Gastrocnemius medialis (tissue), 4 donors: ENCODE measurements around the gene KCNJ4. TPM values are rescaled to one million over a fixed set of nuclear protein-coding genes. Genes with fewer than 3 reads are reported as not detected.

Source experiments
- ATAC-seq, 2 donors: fragments of 150-250 bp; one replicate each; pipeline ENCODE4 v1.9.1; 2016
- DNase-seq, 2 donors: peaks; one replicate each; pipeline ENCODE4 v3.0.0-alpha.2; 2019
- H3K27ac ChIP-seq, 4 donors: fragments of 200-600 bp; sonication (generic); 1 replicate in 1 of 4; 2 replicates in 3 of 4; pipeline ENCODE4 v1.5.1; 2016 to 2018; ENCODE audit warnings: mild to moderate bottlenecking in 2 of 4, moderate library complexity in 1 of 4
- H3K27me3 ChIP-seq, 3 donors: fragments of 200-600 bp; sonication (generic) in 2 of 3; 1 replicate in 1 of 3; 2 replicates in 2 of 3; pipeline versions ENCODE4 v1.5.1 to v1.6.0; 2016 to 2019; ENCODE audit warnings: mild to moderate bottlenecking in 1 of 3, moderate library complexity in 1 of 3
- H3K36me3 ChIP-seq, 2 donors: fragments of 200-600 bp; sonication (generic) in 1 of 2; one replicate each; pipeline ENCODE4 v1.5.1; 2017 to 2018
- H3K4me1 ChIP-seq, 2 donors: fragments of 200-600 bp; sonication (generic) in 1 of 2; one replicate each; pipeline ENCODE4 v1.5.1; 2016 to 2017; ENCODE audit warnings: mild to moderate bottlenecking in 2 of 2
- H3K4me3 ChIP-seq, 4 donors: fragments of 200-600 bp; sonication (generic) in 3 of 4; 1 replicate in 1 of 4; 2 replicates in 3 of 4; pipeline ENCODE4 v1.5.1; 2016 to 2019; ENCODE audit warnings: mild to moderate bottlenecking in 2 of 4
- H3K9me3 ChIP-seq, 3 donors: fragments of 200-600 bp; sonication (generic) in 2 of 3; 1 replicate in 1 of 3; 2 replicates in 2 of 3; pipeline ENCODE4 v1.5.1; 2016 to 2019
- POLR2A ChIP-seq, 2 donors: fragments of 450-650 bp; IDR thresholded peaks; one replicate each; pipeline ENCODE4 v1.6.1; 2017; ENCODE audit warnings: antibody characterized with exemption in 2 of 2, mild to moderate bottlenecking in 2 of 2, moderate library complexity in 2 of 2
- in situ Hi-C, 4 donors: fragments of 200-750 bp; cut with MboI; loops; one replicate each; pipeline versions ENCODE4 v1.15.0 to v1.8.0; 2017; ENCODE audit warnings: low sequenced_read_pairs in 4 of 4
- intact Hi-C: fragments of 100-400 bp; cut with DNase I; formaldehyde crosslinking; loops from one replicate; pipeline ENCODE4 v1.15.1; 2023; ENCODE audit warnings: low total_unique reads
- total RNA-seq, 4 donors: library from RNA; depleted of rRNA; stranded (reverse); fragments of >200 nt; gene quantifications; one replicate each; pipeline versions ENCODE4 v1.1.0 to v1.2.3, GENCODE V29; 2016
- TF ChIP-seq, protein P1 (sequence below), 5 experiments: fragments of 450-650 bp in 3 of 5; fragments of 200-600 bp in 2 of 5; sonication (generic) in 2 of 5; IDR thresholded peaks in 4 of 5; conservative IDR thresholded peaks in 1 of 5; 1 replicate in 4 of 5; 2 replicates in 1 of 5; pipeline ENCODE4 v1.5.1; 2016 to 2019; ENCODE audit warnings: antibody characterized with exemption in 5 of 5, mild to moderate bottlenecking in 3 of 5, moderate library complexity in 3 of 5

KCNJ4 gene
- total RNA-seq, 4 donors from 2014 or later = not detected

DNA sequence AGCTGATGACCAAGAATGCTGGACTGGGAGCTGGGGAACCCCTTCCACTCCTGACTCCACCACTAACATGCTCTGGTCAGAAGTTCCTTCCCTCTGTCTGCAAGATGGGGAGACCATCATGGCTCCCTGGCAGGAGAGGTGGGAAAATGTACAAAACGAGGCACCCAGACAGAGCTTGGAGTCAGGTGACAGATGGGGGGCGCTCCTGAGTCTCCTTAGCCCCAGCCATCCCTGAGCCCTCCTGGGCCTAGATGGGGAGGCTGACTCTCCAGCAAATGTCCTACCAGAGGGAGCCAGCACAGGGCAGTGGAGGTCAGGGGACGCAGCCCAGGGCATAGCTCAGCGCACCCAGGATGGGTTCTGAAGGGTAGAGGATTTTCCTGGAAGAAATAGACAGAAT, 20.0 kb downstream of the KCNJ4 start:
- Histone ChIP-seq H3K4me3 (no peak overlapping the region), H3K27ac (no peak overlapping the region), H3K9me3 (no peaks in the 10 kb centered on the region), H3K36me3 (no peaks in the 10 kb centered on the region), H3K27me3 (no peaks in the 10 kb centered on the region), H3K4me1 (no peaks in the 10 kb centered on the region)
- in situ Hi-C loops (no loop called here), intact Hi-C loops (no loop called here)
- TF ChIP-seq, protein P1, sequence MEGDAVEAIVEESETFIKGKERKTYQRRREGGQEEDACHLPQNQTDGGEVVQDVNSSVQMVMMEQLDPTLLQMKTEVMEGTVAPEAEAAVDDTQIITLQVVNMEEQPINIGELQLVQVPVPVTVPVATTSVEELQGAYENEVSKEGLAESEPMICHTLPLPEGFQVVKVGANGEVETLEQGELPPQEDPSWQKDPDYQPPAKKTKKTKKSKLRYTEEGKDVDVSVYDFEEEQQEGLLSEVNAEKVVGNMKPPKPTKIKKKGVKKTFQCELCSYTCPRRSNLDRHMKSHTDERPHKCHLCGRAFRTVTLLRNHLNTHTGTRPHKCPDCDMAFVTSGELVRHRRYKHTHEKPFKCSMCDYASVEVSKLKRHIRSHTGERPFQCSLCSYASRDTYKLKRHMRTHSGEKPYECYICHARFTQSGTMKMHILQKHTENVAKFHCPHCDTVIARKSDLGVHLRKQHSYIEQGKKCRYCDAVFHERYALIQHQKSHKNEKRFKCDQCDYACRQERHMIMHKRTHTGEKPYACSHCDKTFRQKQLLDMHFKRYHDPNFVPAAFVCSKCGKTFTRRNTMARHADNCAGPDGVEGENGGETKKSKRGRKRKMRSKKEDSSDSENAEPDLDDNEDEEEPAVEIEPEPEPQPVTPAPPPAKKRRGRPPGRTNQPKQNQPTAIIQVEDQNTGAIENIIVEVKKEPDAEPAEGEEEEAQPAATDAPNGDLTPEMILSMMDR (IDR thresholded peaks at IDR 0.05 in 4 of 5, conservative IDR thresholded peaks at IDR 0.05 in 1 of 5) = no peak
- no peak for TF ChIP-seq POLR2A (IDR thresholded peaks at IDR 0.05)
- DNase-seq = no peak
- no peak for ATAC-seq

DNA sequence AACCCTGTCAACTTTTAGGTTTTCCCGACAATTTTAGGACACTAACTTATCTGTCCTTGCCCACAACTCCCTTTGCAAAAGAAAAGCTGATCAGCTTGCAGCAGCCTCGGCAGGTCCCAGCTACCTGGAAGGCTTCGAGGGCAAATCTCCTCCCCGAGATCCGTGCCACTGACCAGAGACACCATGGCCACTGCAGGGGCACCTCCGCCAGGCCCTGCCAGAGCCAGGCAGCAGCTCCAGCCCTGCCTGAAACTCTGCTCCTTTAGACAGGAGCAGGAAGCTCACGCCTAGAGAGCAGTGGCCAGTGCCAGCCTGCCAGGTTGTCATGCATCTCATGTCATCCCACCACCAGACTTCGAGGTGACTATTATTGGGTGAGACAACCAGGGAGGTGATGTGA, 21.1 kb downstream of the KCNJ4 start:
- in situ Hi-C loops (no loop called here), intact Hi-C loops (no loop called here)
- Histone ChIP-seq H3K27ac (no peak overlapping the region), H3K4me1 (no peaks in the 10 kb centered on the region), H3K4me3 (no peak overlapping the region), H3K36me3 (no peaks in the 10 kb centered on the region), H3K9me3 (no peaks in the 10 kb centered on the region), H3K27me3 (no peaks in the 10 kb centered on the region)
- ATAC-seq (no peak), DNase-seq (no peak)
- no peak for TF ChIP-seq POLR2A (IDR thresholded peaks at IDR 0.05)
- TF ChIP-seq, protein P1 (IDR thresholded peaks at IDR 0.05 in 4 of 5, conservative IDR thresholded peaks at IDR 0.05 in 1 of 5) = no peak

DNA sequence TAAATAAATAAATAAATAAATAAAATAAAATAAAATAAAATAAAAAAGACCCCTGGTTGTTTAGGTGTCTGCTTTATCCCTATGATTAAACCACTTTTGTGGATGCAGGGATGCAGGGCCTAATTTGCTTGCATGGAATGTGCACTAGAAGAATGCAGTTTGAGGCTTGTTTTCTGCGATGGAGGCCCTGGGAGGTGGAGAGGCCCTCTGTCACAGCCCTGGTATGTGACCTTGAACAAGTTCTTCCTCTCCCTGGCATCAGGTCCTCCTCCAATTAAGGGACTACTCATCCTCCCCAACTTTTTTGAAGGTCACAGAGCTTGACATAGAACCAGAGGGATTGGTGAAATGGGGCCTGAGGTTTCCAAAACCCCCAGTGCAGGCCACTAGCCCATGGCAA, 22.7 kb downstream of the KCNJ4 start:
- H3K4me1 ChIP-seq = no peaks in the 10 kb centered on the region
- H3K9me3 ChIP-seq = no peaks in the 10 kb centered on the region
- H3K27me3 ChIP-seq = no peaks in the 10 kb centered on the region
- no peak overlapping the region for H3K27ac ChIP-seq
- no peaks in the 10 kb centered on the region for H3K36me3 ChIP-seq
- no peak overlapping the region for H3K4me3 ChIP-seq
- DNase-seq (no peak), ATAC-seq (no peak)
- in situ Hi-C loops (no loop called here), intact Hi-C loops (no loop called here)
- TF ChIP-seq POLR2A (IDR thresholded peaks at IDR 0.05) = no peak
- TF ChIP-seq, protein P1 (IDR thresholded peaks at IDR 0.05 in 4 of 5, conservative IDR thresholded peaks at IDR 0.05 in 1 of 5) = no peak

DNA sequence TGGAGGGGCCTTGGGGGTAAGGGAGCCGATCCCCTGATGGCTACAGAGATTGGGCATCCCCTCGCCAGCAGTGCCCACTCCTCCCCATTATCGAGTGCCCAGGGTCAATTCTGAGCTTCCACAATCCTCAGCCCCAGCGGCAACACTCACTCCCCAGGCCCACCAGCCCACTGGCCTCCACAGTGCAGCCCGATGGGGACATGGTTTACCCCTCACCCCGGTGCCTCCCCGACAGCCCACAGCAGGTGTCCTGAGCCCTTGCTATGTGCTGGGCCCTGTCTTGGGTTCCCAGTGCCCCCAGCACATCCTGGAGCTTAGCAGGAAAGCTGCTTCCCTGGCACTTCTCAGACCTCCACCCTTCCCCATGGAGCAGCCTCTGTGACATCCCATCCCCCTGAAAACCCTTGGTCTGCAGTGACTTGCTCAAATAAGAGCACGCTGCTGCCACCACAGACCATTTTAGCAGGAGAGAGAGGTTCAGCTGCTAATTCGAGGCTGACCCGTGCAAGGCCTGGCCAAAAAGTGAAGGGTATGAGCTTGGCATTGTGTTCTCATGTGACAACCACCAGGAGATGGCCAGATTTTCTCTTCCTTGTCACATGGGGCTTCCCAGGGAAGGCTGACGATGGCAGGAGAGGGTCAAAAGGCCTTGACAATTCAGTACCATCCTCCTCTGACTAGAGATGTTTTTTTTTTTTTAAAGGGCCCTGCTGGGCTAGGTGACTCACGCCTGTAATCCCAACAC, 23.6 kb downstream of the KCNJ4 start:
- Histone ChIP-seq H3K27me3 (no peaks in the 10 kb centered on the region), H3K4me1 (no peaks in the 10 kb centered on the region), H3K4me3 (no peak overlapping the region), H3K27ac (no peak overlapping the region), H3K9me3 (no peaks in the 10 kb centered on the region), H3K36me3 (no peaks in the 10 kb centered on the region)
- DNase-seq (no peak), ATAC-seq (no peak)
- in situ Hi-C loops = no loop called here
- TF ChIP-seq, protein P1 (IDR thresholded peaks at IDR 0.05 in 4 of 5, conservative IDR thresholded peaks at IDR 0.05 in 1 of 5) = no peak
- intact Hi-C loops = no loop called here
